ENCODE data around the gene SLC38A8. TPM values are rescaled to one million over a fixed set of nuclear protein-coding genes. Genes with fewer than 3 reads are reported as not detected.

The SLC38A8 gene
- total RNA-seq, 2 experiments from 2014 or later: not detected

DNA sequence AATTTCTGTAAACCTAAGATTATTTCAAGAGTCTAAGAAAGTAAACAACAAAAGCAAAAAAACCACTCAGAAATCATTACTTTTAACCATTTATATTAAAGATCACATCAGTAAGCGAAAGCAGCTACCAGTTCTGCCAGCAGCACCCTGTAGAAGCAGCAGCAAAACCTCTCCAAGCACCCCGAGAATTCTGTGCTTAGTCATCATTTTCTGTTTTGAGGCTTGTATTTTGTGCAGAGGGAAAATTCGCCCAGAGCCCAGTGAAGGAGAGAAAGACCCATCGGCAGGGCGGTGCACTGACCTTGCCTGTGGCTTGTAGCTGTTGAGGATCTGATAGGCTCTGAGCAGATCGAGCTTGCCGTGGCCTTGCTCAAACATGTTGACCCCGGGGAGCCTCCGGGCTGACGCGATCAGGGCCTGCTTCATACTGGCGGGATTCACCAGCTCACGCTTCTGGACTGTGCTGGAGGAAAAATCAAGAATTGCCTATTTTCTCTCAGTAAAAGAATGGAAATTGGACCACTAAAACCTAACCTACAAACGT lies 38.9 kb upstream of the SLC38A8 start:
- ATAC-seq (ENCODE audit: poor library complexity): no peak
- CTCF ChIA-PET: interaction anchor here (1.6 to 2.6 kb wide), 2 partner anchors 18 to 105 kb away, joined by 3 to 8 read pairs; partner anchors contain the start of gene TAF1C
- no peak overlapping the region for H3K4me3 Mint-ChIP-seq

DNA sequence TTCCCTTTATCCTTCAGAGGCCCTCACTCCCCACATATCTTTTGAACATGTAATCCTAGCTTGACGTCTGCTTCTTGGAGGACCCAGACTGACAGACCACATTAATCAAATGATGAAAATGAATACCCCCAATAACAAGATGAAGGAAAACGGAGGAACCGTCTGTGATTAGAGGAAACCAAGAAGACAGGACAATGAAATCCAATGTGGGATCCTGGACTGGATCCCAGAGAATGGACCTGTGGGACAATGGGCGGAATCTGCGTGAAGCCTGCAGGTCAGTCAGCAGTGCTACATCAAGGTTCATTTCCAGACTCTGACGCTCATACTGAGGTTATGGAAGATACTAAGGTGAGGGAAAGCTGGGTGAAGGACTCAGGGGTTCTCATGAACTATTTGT lies 38.2 kb upstream of the SLC38A8 start:
- no peaks in the 10 kb centered on the region for H3K27me3 ChIP-seq (ENCODE audit: control insufficient read depth in 1 of 2, insufficient read depth in 2 of 2, low read length in 2 of 2)
- CTCF ChIA-PET: interaction anchor here (1.6 to 2.6 kb wide), 2 partner anchors 19 to 106 kb away, joined by 3 to 8 read pairs; partner anchors contain the start of gene TAF1C
- no peaks in the 10 kb centered on the region for H3K27me3 Mint-ChIP-seq
- no peak overlapping the region for H3K27ac ChIP-seq (ENCODE audit: low read depth in 1 of 2, low read length in 2 of 2)
- POLR2A ChIA-PET: no interaction called here
- H3K9me3 ChIP-seq (ENCODE audit: control insufficient read depth in 1 of 2, insufficient read depth in 1 of 2, low read length in 2 of 2): no peaks in the 10 kb centered on the region
- TF ChIP-seq, protein P1, sequence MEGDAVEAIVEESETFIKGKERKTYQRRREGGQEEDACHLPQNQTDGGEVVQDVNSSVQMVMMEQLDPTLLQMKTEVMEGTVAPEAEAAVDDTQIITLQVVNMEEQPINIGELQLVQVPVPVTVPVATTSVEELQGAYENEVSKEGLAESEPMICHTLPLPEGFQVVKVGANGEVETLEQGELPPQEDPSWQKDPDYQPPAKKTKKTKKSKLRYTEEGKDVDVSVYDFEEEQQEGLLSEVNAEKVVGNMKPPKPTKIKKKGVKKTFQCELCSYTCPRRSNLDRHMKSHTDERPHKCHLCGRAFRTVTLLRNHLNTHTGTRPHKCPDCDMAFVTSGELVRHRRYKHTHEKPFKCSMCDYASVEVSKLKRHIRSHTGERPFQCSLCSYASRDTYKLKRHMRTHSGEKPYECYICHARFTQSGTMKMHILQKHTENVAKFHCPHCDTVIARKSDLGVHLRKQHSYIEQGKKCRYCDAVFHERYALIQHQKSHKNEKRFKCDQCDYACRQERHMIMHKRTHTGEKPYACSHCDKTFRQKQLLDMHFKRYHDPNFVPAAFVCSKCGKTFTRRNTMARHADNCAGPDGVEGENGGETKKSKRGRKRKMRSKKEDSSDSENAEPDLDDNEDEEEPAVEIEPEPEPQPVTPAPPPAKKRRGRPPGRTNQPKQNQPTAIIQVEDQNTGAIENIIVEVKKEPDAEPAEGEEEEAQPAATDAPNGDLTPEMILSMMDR (IDR thresholded peaks at IDR 0.05): no peak
- peak overlapping the region; percentile 17 for H3K27ac Mint-ChIP-seq
- no peaks in the 10 kb centered on the region for H3K9me3 Mint-ChIP-seq
- ATAC-seq (ENCODE audit: poor library complexity) (no peak), DNase-seq (no peak)
- H3K4me3 ChIP-seq (ENCODE audit: low read length): no peak overlapping the region
- H3K36me3 ChIP-seq (ENCODE audit: insufficient read depth, low read length): peaks cover 71% of the 10 kb centered on the region
- H3K36me3 Mint-ChIP-seq (ENCODE audit: low read depth): peaks cover 91% of the 10 kb centered on the region
- H3K4me1 Mint-ChIP-seq (ENCODE audit: low read depth): peaks cover 23% of the 10 kb centered on the region
- intact Hi-C loops (cut with DNase I, micrococcal nuclease): no loop called here
- H3K4me3 Mint-ChIP-seq: no peak overlapping the region
- H3K4me1 ChIP-seq (ENCODE audit: insufficient read depth, low read length): peaks cover 6% of the 10 kb centered on the region

More for the DNA sequence above, 38.9 kb upstream of the SLC38A8 start:
- intact Hi-C loops (cut with DNase I, micrococcal nuclease): no loop called here
- H3K9me3 Mint-ChIP-seq: no peaks in the 10 kb centered on the region
- Histone ChIP-seq H3K27ac (ENCODE audit: low read depth in 1 of 2, low read length in 2 of 2) (no peak overlapping the region), H3K36me3 (ENCODE audit: insufficient read depth, low read length) (peaks cover 72% of the 10 kb centered on the region), H3K4me3 (ENCODE audit: low read length) (no peak overlapping the region), H3K27me3 (ENCODE audit: control insufficient read depth in 1 of 2, insufficient read depth in 2 of 2, low read length in 2 of 2) (no peaks in the 10 kb centered on the region), H3K9me3 (ENCODE audit: control insufficient read depth in 1 of 2, insufficient read depth in 1 of 2, low read length in 2 of 2) (no peaks in the 10 kb centered on the region), H3K4me1 (ENCODE audit: insufficient read depth, low read length) (peaks cover 13% of the 10 kb centered on the region)
- H3K36me3 Mint-ChIP-seq (ENCODE audit: low read depth): peaks cover 92% of the 10 kb centered on the region
- POLR2A ChIA-PET: no interaction called here
- no peaks in the 10 kb centered on the region for H3K27me3 Mint-ChIP-seq
- TF ChIP-seq, protein P1 (IDR thresholded peaks at IDR 0.05): no peak
- H3K4me1 Mint-ChIP-seq (ENCODE audit: low read depth): peaks cover 29% of the 10 kb centered on the region
- DNase-seq: no peak
- no peak overlapping the region for H3K27ac Mint-ChIP-seq

DNA sequence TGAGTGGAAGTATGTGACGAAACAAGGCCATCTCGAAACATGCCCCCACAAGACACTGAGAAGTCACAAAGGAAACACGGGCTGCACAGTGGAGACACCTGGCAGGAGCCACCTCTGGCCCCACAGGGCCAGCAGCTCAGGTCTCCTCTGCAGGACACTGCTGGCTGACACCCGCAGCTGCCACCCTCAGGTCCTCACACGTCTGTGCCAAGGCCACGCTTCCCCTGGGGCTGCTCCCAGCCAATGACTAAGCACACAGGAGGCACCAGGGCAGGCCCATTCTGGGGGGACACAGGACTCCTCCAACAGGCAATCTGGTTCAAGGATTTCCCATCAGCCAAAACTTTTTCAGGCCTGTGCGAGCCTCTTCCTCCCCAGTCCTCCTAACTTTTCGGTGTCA lies 37.8 kb upstream of the SLC38A8 start:
- Histone ChIP-seq H3K4me3 (ENCODE audit: low read length) (no peak overlapping the region), H3K27me3 (ENCODE audit: control insufficient read depth in 1 of 2, insufficient read depth in 2 of 2, low read length in 2 of 2) (no peaks in the 10 kb centered on the region), H3K36me3 (ENCODE audit: insufficient read depth, low read length) (peaks cover 74% of the 10 kb centered on the region), H3K27ac (ENCODE audit: low read depth in 1 of 2, low read length in 2 of 2) (no peak overlapping the region), H3K4me1 (ENCODE audit: insufficient read depth, low read length) (peaks cover 6% of the 10 kb centered on the region), H3K9me3 (ENCODE audit: control insufficient read depth in 1 of 2, insufficient read depth in 1 of 2, low read length in 2 of 2) (no peaks in the 10 kb centered on the region)
- TF ChIP-seq, protein P1 (IDR thresholded peaks at IDR 0.05): no peak
- DNase-seq: no peak
- Mint-ChIP-seq H3K9me3 (no peaks in the 10 kb centered on the region), H3K4me3 (no peak overlapping the region), H3K27me3 (no peaks in the 10 kb centered on the region), H3K36me3 (ENCODE audit: low read depth) (peaks cover 93% of the 10 kb centered on the region), H3K27ac (no peak overlapping the region), H3K4me1 (ENCODE audit: low read depth) (peaks cover 21% of the 10 kb centered on the region)
- POLR2A ChIA-PET: no interaction called here
- CTCF ChIA-PET: interaction anchor here (1.6 to 2.6 kb wide), 2 partner anchors 19 to 107 kb away, joined by 3 to 8 read pairs; partner anchors contain the start of gene TAF1C
- intact Hi-C loops (cut with DNase I, micrococcal nuclease): no loop called here
- ATAC-seq (ENCODE audit: poor library complexity): no peak

Data from CD4-positive, alpha-beta T cell (primary cell).